PC-9 (cell line): ENCODE data around the gene RNF169. TPM values are rescaled to one million over a fixed set of nuclear protein-coding genes. Genes with fewer than 3 reads are reported as not detected.

Experiments used
- BruUV-seq: library from RNA; stranded (reverse); fragments of 400-500 nt; replicated peaks from 2 replicates; lab custom pipeline; 2021; lab: Mats Ljungman, UMichigan
- CTCF ChIA-PET: fragments of 300-600 bp; sonication (Branson Sonifier 250); formaldehyde crosslinking; loops from one replicate; lab custom pipeline; 2022; ENCODE audit warnings: antibody characterized with exemption; lab: Charles Lee
- POLR2A ChIA-PET: fragments of 300-600 bp; sonication (Branson Sonifier 250); formaldehyde crosslinking; loops from one replicate; lab custom pipeline; 2022; ENCODE audit warnings: antibody characterized with exemption; ENCODE audit not compliant: unreplicated experiment; lab: Charles Lee
- DNase-seq, 2 experiments: peaks; one replicate each; pipeline versions ENCODE4 v3.0.0 to v3.0.0-alpha.2; 2015 to 2022; ENCODE audit warnings: mixed read lengths in 1 of 2
- H2AFZ ChIP-seq: fragments of 200-600 bp; sonication (generic); 2 replicates; pipeline ENCODE4 v1.8.1; 2017; ENCODE audit warnings: antibody characterized with exemption
- H3F3A ChIP-seq: fragments of 200-600 bp; sonication (generic); 2 replicates; pipeline ENCODE4 v1.8.1; 2017; ENCODE audit warnings: antibody characterized with exemption, mild to moderate bottlenecking, low read depth; ENCODE audit not compliant: insufficient read depth
- H3K27ac ChIP-seq: fragments of 200-600 bp; sonication (generic); 2 replicates; pipeline ENCODE4 v1.6.1; 2016; ENCODE audit warnings: mixed run types
- H3K27me3 ChIP-seq: fragments of 200-600 bp; sonication (generic); 2 replicates; pipeline ENCODE4 v1.6.1; 2016; ENCODE audit warnings: low read depth, mixed run types; ENCODE audit not compliant: insufficient read depth
- H3K36me3 ChIP-seq: fragments of 200-600 bp; sonication (generic); 2 replicates; pipeline ENCODE4 v1.6.1; 2016; ENCODE audit warnings: low read depth, mixed run types
- H3K4me1 ChIP-seq: fragments of 200-600 bp; sonication (generic); replicated peaks from 2 replicates; pipeline ENCODE4 v1.6.1; 2016; ENCODE audit warnings: mixed run types; ENCODE audit not compliant: insufficient read depth
- H3K4me2 ChIP-seq: fragments of 200-600 bp; sonication (generic); 2 replicates; pipeline ENCODE4 v1.6.1; 2017; ENCODE audit warnings: mixed run types
- H3K4me3 ChIP-seq: fragments of 200-600 bp; sonication (generic); 2 replicates; pipeline ENCODE4 v1.6.1; 2016; ENCODE audit warnings: mixed run types
- H3K79me2 ChIP-seq: fragments of 200-600 bp; sonication (generic); 2 replicates; pipeline ENCODE4 v1.6.1; 2017; ENCODE audit warnings: low read depth, mixed run types
- H3K9me2 ChIP-seq: fragments of 200-600 bp; sonication (generic); 2 replicates; pipeline ENCODE4 v1.8.1; 2017; ENCODE audit warnings: mild to moderate bottlenecking; ENCODE audit not compliant: insufficient read depth
- H3K9me3 ChIP-seq: fragments of 200-600 bp; sonication (generic); 2 replicates; pipeline ENCODE4 v1.8.1; 2016; ENCODE audit warnings: low read depth; ENCODE audit not compliant: insufficient read depth
- H4K20me1 ChIP-seq: fragments of 200-600 bp; sonication (generic); 2 replicates; pipeline ENCODE4 v1.8.1; 2017; ENCODE audit not compliant: insufficient read depth
- EZH2 ChIP-seq: fragments of 200-600 bp; sonication (generic); IDR thresholded peaks from 2 replicates; pipeline ENCODE4 v1.8.0; 2017; ENCODE audit warnings: antibody characterized with exemption, low read depth
- intact Hi-C: fragments of 100-400 bp; cut with micrococcal nuclease; formaldehyde crosslinking; loops from one replicate; pipeline ENCODE4 v1.10.0; 2022; ENCODE audit not compliant: unreplicated experiment
- total RNA-seq: library from RNA; stranded (reverse); gene quantifications from 2 replicates; pipeline ENCODE4 v1.2.3, GENCODE V29; 2021
- TF ChIP-seq, protein P1 (sequence below): fragments of 200-600 bp; sonication (generic); conservative IDR thresholded peaks from 2 replicates; pipeline ENCODE4 v1.6.1; 2017; ENCODE audit warnings: mixed run types, antibody characterized with exemption, mild to moderate bottlenecking, moderate library complexity

Gene RNF169
- total RNA-seq, 1 experiment from 2014 or later: 36.5 TPM

DNA sequence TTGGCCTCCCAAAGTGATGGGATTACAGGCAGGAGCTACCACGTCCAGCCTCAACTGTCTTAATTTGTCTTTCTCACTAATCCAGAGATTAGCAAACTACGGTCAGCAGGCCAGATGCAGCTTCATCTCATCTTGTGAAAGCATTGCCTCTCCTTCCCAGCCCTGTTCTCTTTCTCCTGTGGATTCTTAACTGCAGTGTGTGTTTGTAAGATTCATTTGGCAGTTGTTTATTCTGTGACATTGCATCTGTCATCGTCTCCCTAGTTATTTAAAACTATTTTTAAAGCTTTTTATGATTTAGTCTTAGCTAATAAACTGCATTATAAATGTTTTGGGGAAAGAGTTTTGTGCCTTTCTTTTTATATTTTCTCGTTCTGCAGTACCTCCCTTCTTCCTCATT, 29.2 kb downstream of the RNF169 start:
- H3K4me2 ChIP-seq: no peak overlapping the region
- no peak overlapping the region for H3K27ac ChIP-seq
- no peaks in the 10 kb centered on the region for H3K27me3 ChIP-seq
- peaks cover 16% of the 10 kb centered on the region for H3K4me1 ChIP-seq
- H3K9me3 ChIP-seq: no peaks in the 10 kb centered on the region
- H4K20me1 ChIP-seq: peaks cover 18% of the 10 kb centered on the region; the same call in 1 of the 2 replicates
- BruUV-seq: no TSS peak
- intact Hi-C loops: no loop called here
- ChIA-PET CTCF (no interaction called here), POLR2A (no interaction called here)
- no peaks in the 10 kb centered on the region for H3K9me2 ChIP-seq
- DNase-seq: no peak
- H3F3A ChIP-seq: peaks cover 6% of the 10 kb centered on the region; the same call in 1 of the 2 replicates
- H2AFZ ChIP-seq: no peak overlapping the region
- no peak overlapping the region for H3K4me3 ChIP-seq
- peaks cover 95% of the 10 kb centered on the region for H3K79me2 ChIP-seq
- no peaks in the 10 kb centered on the region for H3K36me3 ChIP-seq
- TF ChIP-seq, protein P1, sequence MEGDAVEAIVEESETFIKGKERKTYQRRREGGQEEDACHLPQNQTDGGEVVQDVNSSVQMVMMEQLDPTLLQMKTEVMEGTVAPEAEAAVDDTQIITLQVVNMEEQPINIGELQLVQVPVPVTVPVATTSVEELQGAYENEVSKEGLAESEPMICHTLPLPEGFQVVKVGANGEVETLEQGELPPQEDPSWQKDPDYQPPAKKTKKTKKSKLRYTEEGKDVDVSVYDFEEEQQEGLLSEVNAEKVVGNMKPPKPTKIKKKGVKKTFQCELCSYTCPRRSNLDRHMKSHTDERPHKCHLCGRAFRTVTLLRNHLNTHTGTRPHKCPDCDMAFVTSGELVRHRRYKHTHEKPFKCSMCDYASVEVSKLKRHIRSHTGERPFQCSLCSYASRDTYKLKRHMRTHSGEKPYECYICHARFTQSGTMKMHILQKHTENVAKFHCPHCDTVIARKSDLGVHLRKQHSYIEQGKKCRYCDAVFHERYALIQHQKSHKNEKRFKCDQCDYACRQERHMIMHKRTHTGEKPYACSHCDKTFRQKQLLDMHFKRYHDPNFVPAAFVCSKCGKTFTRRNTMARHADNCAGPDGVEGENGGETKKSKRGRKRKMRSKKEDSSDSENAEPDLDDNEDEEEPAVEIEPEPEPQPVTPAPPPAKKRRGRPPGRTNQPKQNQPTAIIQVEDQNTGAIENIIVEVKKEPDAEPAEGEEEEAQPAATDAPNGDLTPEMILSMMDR: no peak
- no peak for TF ChIP-seq EZH2

DNA sequence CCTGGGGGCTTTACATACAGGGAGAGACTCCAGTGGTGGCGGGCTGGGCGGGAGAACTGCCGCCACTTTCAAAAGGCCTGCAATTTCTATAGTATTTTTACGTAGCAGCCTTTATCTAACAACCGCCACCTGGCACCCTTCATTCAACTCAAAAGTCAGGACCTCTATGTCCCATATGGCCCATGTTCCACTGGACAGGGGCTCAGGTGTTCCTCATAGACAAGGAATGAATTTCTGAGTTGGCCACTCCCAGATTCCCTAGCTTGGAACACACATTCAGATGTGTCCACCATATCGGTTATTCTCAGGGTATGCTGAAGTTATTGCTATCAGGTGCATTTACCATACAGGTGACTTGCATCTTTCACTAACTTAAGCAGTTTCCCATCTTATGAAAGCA, 29.9 kb downstream of the RNF169 start:
- H3K36me3 ChIP-seq: no peaks in the 10 kb centered on the region
- ChIA-PET CTCF (no interaction called here), POLR2A (no interaction called here)

DNA sequence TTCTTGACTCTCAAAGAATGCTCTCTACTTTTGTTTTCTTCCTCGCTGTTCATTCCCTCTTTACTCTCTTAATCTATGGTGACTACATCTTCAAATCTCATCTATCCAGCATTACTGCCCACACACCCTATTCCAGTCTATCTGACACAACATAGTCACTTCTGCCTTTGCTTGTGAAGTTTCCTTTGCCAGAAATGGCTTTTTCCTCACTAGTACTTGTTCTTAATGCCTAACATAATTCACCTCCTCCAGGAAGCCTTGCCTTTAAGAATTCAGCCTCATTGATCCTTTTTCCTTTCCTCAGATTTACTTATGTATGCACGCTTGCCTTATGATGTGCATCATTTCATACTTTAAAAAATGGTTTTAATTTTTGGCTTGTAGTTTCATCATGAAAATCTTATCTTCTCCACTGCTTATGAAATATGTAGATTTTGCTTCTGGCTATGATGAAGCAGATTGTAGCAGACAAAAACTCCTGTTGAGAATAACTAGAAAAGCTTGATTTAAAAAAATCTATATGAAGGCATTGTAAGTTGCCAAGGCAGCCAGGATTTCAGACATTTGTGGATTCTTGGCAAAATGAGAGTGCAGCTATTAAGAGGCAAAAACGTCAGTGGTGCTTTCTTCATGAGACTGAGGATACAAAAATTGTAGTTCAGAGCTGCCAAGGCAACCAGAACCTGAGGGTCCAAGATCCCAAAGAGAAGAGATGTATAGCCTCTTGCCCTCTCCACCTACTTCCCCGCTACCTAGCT, 31.8 kb downstream of the RNF169 start:
- H4K20me1 ChIP-seq: peaks cover 19% of the 10 kb centered on the region
- no peak for TF ChIP-seq EZH2
- TF ChIP-seq, protein P1: no peak

More for the DNA sequence above, 29.9 kb downstream of the RNF169 start:
- Histone ChIP-seq H3K27ac (no peak overlapping the region), H2AFZ (no peak overlapping the region), H3K9me2 (no peaks in the 10 kb centered on the region), H3K27me3 (no peaks in the 10 kb centered on the region), H3K4me1 (peaks cover 23% of the 10 kb centered on the region), H3F3A (peaks cover 8% of the 10 kb centered on the region), H3K4me3 (no peak overlapping the region), H3K79me2 (peaks cover 95% of the 10 kb centered on the region), H3K9me3 (no peaks in the 10 kb centered on the region), H4K20me1 (peaks cover 22% of the 10 kb centered on the region; the same call in 1 of the 2 replicates), H3K4me2 (no peak overlapping the region)
- intact Hi-C loops: no loop called here
- no peak for DNase-seq
- TF ChIP-seq EZH2: no peak
- TF ChIP-seq, protein P1: no peak
- BruUV-seq: no TSS peak

More for the DNA sequence above, 31.8 kb downstream of the RNF169 start:
- H3K27me3 ChIP-seq: no peaks in the 10 kb centered on the region
- BruUV-seq: no TSS peak
- peaks cover 95% of the 10 kb centered on the region for H3K79me2 ChIP-seq
- peaks cover 10% of the 10 kb centered on the region for H3F3A ChIP-seq
- H3K4me2 ChIP-seq: no peak overlapping the region
- H3K9me3 ChIP-seq: no peaks in the 10 kb centered on the region
- no peaks in the 10 kb centered on the region for H3K36me3 ChIP-seq
- intact Hi-C loops: no loop called here
- POLR2A ChIA-PET: no interaction called here
- no peak for DNase-seq
- no peak overlapping the region for H3K4me3 ChIP-seq
- CTCF ChIA-PET: no interaction called here
- H3K9me2 ChIP-seq: no peaks in the 10 kb centered on the region
- no peak overlapping the region for H3K27ac ChIP-seq
- no peak overlapping the region for H2AFZ ChIP-seq
- peaks cover 30% of the 10 kb centered on the region for H3K4me1 ChIP-seq
